NCI-H2107 treated with DMSO at 0.1 percent for 48 hours (cell line): ENCODE results near the gene MYRIP.

ENCODE experiments used
- DNase-seq: peaks from one replicate; lab custom pipeline; 2025; ENCODE audit not compliant: unreplicated experiment; lab: John Stamatoyannopoulos, UW

MYRIP gene

DNA sequence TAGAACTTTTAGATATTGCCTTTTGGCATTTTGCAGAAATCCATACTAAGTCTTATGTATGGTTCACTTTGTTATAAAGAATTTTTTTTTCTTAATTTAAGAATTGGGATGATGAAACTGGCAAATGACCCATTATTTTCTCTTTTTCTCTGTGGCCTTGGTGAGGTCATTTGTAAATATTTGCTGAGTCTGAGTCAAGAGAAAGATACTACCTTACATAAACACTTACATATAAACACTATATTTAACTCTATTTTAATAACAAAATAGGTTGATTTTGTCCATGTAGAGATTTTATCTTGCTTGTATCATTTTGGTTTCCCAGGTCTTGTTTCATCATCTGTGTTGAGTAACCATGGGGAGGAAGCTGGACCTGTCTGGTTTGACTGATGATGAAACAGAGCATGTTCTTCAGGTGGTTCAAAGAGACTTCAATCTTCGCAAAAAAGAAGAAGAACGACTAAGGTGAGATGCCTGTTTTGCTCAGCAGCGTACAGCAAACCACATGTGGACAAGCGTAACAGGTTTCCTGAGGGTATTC is 91.1 kb downstream of the MYRIP start:
- no peak for DNase-seq

DNA sequence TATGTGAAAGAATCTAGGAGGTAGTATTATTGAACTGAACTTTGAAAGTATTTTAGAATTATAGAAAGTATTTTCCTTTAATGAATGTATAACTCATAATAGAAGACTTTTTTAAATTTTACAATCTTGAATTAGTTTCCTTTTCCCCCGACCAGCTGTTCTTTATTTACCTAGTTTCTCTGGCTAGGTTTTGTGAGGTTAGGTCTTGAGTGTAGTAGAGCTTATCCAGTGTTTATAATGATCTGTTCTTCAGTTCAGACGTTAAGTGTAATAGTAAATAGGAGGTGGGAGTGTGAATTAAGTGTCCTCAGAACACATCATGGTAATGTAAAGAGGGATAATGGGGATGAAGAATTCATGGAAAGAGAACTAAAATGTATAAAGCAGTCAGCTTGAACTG is 93.8 kb downstream of the MYRIP start:
- DNase-seq: no peak

- no peak for DNase-seq
Measured at GRCh38 chr3:39905788-39906187, 96.4 kb downstream of the MYRIP start.

- DNase-seq: no peak
Measured at GRCh38 chr3:39907981-39908380, 98.6 kb downstream of the MYRIP start.

DNA sequence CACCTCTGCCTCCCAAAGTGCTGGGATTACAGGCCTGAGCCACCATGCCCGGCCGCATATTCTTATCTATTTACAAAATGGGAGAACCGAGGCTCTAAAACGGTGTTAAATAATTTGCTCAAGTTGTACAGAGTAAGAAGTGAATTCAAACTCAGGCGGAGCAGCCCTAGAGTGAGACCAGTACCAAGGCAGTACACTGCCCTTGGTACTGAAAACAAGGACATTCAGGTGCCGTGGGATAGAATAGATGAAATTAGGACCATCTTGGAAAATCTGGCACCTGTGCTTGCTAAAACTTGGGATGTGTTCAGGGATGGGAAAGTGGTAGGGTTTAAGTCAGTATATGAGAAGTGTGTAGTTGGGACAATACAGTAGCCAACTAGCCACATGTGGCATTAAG is 100.7 kb downstream of the MYRIP start:
- no peak for DNase-seq

DNA sequence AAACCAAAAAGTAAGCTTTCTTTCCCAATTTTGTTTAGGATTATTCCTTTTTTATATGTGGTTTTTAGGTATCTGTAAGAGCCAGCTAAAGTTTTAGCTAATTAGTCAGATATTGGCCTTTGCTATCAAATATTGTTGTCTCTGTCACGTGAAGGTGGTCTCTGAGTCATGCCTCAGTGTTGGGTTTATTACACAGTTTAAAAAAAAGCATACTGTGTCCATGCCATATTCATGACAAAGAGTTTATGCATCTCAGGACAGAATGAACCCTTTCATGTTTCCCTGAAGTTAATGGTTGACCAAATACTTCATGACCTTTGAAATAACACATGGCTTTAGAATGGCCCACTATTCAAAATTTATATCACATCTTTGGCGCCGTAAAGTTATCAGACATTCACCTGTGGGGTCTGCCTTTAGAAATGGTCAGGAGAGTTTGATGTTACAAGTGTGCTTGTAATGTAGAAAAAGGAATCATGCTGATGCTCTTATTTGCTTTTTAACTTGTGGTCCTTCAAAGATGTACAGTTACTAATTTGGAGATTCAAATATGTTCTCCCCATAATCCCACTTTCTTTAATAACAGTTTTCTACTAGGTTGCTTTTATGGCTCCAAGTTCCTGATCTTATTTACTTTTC is 101.5 kb downstream of the MYRIP start:
- no peak for DNase-seq

DNA sequence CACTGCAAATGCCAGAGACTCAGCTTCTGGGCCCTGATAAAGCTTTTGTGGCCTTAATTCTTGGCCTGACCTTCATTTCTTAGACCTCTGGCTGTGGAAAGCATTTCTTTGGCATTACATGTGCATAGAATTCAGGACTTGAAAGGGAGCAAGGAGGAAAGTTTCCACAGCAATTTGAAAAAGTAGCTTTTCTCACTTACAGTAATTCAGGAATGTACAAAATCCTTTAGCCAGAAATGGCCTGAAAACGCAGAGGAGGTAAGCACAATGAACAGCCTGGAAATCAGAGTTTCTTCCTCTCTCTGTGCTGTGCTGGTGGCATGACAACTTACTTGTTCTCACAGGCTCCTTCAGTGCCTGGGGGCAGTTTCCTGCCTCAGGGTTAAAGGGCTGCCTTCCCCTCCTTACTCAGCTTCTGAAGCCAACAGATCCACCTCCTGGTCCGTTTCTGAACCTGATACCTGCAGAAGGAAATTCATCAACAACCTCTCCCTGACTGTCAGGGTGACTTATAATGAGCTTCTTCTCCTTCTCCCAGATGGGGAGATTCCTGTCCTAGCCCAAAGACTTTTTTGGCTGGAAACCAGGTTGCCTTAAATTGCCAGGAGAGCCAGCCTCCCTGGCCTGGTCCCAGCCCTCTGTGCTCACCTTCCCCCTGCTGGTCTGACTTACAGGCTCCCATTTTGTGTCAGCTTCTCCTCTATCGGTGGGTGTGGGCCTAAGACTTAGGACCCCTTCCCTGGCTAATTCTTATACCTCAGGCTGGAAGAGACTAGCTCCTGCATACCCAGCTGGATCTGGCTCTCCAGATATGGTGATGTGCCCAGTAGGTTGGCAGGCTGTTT is 102.3 kb downstream of the MYRIP start:
- DNase-seq: no peak

GRCh38 chr3:39915027-39915426 is 105.6 kb downstream of the MYRIP start:
- no peak for DNase-seq

DNA sequence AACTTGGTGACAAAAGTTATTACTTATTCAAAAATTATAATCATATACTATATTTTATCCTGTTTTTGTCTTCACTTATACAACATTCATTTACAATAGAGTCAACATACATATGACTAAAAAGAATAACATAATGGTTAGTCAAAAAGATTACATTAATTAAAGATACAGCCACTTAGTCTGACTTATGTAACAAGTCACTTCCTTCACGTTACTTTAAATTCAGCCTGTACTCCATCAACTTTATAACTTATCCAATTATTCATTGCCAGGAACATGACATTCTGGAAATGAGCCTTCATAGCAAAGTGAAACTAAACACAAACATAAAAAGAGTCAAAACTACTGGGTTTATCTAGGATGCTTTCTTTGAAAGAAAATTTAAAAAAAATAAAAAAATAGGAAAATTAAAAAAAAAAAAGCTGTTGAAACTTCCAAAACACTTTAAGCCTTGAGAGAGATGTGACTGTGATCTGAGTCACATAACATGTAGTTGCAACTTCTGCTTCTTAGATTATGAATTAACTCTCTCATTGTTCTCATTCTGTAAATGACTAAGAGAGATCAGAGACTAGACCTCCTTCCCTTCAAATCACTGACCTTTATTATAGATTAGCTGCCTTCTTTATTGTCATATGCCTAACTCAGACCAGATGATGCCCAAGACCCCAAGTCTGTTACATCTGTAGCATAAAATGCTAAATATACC is 107.8 kb downstream of the MYRIP start:
- DNase-seq: no peak

- DNase-seq: no peak
Measured at GRCh38 chr3:39919281-39919680, 109.9 kb downstream of the MYRIP start.

DNA sequence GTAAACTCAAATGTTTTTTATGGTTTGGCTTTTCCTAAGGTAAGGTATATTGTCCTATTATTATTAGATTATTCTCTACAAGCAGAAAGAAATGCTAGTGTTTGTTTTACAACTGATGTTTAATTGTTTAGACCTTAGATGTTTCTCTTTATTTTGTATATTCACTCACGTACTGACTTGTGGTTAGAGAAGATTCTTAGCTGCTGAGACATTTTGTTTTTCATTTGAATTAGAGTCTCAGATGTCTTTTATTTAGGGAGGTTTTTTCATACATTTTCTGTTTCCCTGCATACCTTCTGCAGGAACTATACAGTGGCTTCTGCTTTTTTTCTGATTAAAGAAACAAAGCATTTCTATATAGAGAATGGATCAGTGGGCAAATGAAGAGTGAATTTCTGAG is 110.9 kb downstream of the MYRIP start:
- DNase-seq: no peak

- DNase-seq: no peak
Measured at GRCh38 chr3:39927479-39927878, 118.1 kb downstream of the MYRIP start.

DNA sequence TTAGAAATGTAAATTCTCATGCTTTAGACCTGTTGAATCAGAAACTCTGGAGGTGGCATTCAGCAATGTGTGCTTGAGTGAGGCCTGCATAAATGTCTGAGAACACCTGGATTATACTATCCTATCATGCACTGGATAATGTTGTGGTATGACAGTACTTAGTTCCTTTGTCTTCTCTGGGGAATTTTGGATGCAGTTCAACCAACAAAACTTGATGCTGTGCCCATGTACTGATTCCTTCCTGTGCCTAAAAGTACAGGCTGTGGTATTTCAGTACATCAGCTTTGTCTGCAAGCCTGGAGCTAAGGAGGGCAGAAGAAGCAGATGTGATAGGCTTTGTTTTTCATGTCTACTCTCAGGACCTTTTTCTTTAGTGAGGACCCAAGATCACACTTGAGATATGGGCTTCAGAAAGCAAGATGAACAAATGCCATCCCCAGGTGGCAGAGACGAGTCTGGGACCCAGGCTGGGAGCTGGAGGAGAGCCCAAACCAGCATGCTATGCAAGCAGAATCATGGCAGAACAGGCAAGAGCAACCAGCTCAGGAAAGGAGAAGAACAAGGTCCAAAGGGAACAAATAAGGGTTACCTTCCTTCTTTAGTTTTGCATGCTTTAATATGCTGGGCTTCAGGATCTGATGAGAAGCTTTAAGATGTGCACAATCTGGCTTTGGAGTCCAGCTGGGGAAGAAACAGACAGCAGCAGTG is 124.7 kb downstream of the MYRIP start:
- DNase-seq: no peak

- no peak for DNase-seq
Measured at GRCh38 chr3:39934696-39935095, 125.3 kb downstream of the MYRIP start.

- no peak for DNase-seq
Measured at GRCh38 chr3:39935261-39935660, 125.9 kb downstream of the MYRIP start.

DNA sequence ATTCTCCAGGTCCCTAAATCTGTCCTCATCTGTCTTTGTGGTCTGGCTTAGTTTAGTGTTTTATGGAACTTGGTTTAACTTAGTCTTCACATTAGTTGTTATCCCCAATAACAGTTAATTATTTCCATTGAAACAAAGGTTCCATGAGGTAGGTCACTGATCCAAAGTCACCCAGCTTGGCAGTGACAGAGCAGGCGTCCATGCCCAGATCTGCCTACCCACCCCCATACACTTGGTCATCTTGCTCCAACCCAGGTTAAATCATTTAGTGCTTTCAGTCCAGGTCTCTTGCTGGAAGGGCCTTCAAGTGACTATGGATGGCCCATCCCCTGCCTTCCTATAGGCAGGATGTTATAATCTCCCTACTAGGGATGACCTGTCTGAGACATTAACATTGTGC is 127.4 kb downstream of the MYRIP start:
- DNase-seq: no peak

GRCh38 chr3:39937315-39937714 is 127.9 kb downstream of the MYRIP start:
- no peak for DNase-seq

GRCh38 chr3:39937874-39938273 is 128.5 kb downstream of the MYRIP start:
- no peak for DNase-seq

DNA sequence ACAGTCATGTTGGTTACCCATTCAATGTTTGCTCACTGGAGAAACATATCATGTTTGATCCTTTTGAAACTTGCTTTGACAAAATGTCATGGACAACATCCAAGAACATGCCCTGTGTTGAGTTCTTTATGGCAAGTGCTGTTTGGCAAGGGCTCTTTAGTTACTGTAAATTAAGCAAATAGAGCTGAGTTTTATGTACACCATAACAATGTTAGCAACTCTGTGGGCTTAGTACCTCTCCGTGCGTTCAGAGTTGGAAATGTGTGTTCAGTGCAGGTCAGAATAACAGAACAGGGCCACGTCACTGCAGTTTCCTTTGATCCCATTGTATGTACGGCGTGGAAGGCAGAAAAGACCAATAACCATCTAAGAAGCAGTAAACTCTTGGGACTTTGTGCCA is 132.5 kb downstream of the MYRIP start:
- no peak for DNase-seq

- DNase-seq: no peak
Measured at GRCh38 chr3:39960515-39961191, 151.2 kb downstream of the MYRIP start.

- no peak for DNase-seq
Measured at GRCh38 chr3:39961230-39961629, 151.8 kb downstream of the MYRIP start.
